ENCODE data around the gene ABLIM2.

Gene ABLIM2

GRCh38 chr4:8135666-8136065, 22.9 kb downstream of the ABLIM2 start:
- no peak for DNase-seq

DNA sequence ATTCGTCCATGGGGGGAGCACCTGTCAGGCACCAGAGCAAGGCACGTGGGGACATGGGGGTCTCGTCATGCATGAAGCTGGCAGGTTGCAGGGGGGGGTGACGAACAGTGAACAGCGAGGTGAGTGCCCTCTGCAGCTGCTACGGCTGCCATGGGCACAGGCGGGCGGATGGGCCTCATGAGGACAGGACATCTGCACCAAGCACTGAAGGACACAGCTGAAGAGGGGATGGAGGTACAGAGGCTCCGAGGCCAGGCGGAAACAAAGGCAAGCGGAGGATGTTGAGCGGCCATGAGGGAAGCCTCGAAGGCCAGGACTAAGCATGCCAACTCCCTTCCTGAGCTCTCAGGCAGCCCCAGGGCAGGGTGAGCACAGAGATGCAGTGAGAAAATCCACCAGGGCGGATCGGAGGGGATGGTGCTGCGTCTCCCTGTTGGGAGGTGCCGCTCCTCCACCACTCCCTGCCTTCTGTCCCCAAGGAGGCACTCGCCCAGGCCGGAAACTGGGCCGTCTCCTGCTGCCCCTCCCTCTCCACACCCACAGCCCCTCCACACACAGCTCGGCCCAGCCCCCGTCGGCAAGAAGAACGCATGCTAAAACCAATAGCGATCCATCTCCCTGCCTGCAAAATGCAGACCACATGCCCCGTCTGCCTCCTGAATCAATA, 24.6 kb downstream of the ABLIM2 start:
- no peak for DNase-seq

DNA sequence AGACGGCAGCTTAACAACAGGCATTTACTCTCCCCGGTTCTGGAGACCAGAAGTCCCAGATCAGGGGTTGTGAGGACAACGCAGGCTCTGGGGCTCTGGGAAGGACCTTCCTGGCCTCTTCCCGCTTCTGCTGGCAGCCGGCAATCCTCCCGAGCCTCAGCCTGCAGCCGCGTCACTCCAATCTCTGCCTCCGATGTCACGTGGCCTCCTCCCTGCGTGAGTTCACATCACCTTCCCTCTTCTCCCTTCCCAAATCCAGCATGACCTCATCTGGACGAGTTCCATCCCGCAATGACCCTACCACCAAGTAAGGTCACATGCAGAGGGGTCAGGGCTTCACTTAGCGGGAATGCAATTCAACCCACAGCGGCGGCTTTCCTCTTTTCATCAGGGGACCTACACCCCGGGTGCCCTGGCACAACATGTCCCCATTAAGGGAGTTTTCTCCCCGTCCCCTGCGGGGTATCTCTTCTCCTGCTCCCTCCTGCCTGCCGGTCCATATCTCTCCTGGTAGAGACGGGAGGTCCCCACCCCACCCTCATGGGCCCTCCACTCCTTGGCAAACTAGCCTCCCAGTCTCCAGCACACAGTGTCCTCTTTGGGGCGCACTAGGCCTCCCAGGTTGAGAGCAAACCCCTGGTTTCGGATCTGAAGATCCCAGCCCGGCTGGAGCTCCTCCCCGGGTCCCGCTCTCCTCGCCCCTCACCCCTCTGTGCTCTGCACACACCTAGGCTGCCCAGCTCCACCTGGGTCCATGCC, 25.5 kb downstream of the ABLIM2 start:
- no peak for DNase-seq

DNA sequence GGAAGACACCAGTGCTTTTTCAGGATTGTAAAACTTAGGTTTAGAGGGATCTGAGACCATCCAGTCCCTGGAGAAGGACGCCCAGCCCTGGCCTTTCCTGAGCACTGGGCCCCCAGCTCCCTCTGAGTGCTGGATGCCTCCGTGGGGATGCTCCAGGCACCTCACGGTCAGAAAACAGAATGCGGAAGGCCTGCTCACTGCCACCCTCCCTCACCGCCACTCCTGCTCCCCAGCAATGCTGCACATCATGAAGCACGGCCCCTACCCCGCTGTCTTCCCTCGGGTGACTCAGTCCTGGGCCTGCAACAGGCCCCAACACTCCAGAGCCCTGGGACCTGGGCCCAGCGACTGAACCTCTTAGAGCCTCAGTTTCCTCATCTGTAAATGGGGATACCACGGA, 26.2 kb downstream of the ABLIM2 start:
- no peak for DNase-seq

DNA sequence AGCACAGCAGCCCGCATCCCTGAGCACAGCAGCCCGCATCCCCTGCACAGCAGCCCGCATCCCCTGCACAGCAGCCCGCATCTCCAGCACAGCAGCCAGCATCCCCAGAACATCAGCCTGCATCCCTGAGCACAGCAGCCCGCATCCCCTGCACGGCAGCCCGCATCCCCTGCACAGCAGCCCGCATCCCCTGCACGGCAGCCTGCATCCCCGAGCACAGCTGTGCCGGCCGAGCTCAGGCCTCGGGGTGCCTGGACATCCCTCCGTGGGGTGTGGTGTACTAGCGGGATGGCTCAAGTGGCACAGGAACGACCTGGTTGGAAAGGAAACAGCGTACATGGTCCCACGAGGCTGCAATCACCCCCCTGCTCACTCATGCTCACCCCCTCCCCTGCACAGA, 26.8 kb downstream of the ABLIM2 start:
- no peak for DNase-seq

GRCh38 chr4:8131210-8131609, 27.4 kb downstream of the ABLIM2 start:
- DNase-seq, result no peak

GRCh38 chr4:8130346-8131066, 28.1 kb downstream of the ABLIM2 start:
- no peak for DNase-seq

DNA sequence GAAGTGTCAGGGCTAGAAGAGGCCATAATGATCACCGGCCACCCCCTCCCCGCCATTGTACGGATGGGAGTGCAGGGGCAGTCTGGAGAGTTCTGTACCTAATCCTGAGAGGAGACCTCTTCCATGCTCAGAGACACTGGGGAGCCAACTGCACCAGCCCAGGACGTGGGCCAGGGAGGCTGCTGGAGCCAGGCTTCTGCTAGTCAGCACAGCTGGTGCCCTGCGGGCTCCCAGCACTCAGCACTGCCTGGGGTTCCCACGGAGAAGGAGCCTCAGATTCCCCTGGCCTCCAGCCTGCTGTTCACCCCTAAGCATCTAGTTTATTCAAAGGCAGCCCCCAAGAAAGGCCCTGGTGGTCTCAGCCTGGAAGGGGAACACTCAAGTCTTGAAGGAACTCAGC, 28.8 kb downstream of the ABLIM2 start:
- DNase-seq, result no peak

- DNase-seq, result no peak
These were observed 29.5 kb downstream of the ABLIM2 start for GRCh38 chr4:8129136-8129535.

DNA sequence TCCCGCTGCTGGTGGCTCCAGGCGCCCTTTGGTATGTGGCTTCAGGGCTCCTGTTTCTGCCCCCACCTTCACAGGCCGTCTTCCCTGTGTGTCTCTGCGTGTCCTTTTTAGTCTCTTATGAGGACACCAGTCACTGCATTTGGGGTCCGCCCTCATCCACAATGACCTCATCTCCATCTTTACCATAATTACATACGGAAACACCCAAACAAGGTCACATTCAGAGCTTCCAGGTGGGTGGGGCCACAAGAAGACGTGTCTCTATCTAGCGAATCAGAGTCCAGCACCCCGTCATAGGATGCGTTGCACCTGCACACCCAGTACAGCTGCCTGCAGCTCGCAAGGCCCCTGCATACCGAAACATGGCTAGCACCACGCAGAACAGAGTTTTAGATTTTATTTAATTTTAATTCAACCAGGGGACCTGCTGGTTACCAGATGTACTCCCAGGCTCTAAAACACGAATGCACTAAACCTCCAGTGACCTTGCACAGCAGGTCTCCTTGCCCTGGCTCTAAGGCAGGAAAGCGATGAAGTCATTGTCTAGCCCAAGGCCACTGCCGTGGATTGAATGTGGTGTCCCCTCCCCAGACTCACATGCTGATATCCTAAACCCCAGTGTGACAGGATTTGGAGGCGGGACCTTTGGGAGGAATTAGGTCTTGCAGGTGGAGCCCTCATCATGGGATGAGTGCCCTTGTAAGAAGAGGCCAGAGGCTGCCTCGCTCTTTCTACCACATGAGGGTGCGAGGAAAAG, 30.3 kb downstream of the ABLIM2 start:
- DNase-seq, result no peak

- no peak for DNase-seq
These were observed 31.4 kb downstream of the ABLIM2 start for GRCh38 chr4:8127051-8127826.

DNA sequence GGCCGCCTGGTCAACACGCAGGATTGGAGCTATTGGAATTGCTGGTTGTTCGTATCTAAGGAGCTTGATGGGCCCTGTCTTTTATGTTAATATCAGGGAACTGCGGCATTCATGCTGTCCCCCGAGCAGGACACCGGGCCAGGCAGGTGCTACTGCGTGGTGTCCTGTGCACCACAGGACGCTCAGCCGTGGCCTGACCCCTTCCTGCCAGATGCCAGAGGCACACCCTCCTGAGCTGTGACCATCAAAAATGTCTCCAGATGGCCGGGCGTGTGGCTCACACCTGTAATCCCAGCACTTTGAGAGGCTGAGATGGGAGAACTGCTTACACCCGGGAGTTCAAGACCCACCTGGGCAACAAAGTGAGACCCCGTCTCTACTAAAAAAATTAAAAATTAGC, 32.1 kb downstream of the ABLIM2 start:
- no peak for DNase-seq

GRCh38 chr4:8125526-8126056, 33.0 kb downstream of the ABLIM2 start:
- DNase-seq, result no peak

DNA sequence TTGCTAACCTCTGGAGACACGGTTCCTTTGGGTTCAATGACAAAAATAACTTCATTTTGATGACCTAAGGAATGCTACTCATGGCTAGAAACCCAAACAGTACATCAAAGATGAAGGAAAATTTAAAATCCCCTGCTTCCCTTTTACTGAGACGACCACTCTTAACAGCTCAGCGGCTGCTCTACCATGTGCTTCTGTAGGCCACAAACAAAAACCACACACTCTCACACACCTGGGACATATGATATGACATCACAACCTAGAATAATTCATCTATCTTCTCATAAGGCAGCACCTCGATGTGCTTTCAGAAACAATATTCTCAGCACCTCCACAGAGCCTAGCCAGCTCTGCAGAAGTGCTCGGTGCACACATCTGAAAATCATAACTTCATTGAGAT, 34.7 kb downstream of the ABLIM2 start:
- no peak for DNase-seq

DNA sequence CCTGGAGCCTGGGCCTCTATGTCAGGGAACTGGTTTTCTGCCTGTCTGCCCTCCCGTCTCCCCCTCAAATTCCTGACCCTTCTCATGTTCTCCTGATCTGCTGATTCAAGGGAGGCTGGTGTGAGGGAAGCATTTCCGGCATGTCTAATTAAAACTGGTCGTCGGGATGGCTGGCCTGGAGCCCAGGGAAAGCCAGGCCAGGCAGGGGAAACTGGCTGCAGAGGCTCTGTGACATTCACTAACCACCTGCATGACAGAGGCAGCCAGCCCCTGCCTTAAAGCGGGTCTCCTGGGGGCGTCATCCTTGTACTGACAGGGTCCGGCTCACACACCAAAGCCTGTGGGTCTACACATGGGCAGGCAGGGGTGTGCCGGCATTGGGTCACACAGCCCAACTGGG, 35.2 kb downstream of the ABLIM2 start:
- DNase-seq, result no peak

GRCh38 chr4:8122746-8123145, 35.9 kb downstream of the ABLIM2 start:
- DNase-seq, result no peak

GRCh38 chr4:8121292-8122015, 37.2 kb downstream of the ABLIM2 start:
- no peak for DNase-seq

DNA sequence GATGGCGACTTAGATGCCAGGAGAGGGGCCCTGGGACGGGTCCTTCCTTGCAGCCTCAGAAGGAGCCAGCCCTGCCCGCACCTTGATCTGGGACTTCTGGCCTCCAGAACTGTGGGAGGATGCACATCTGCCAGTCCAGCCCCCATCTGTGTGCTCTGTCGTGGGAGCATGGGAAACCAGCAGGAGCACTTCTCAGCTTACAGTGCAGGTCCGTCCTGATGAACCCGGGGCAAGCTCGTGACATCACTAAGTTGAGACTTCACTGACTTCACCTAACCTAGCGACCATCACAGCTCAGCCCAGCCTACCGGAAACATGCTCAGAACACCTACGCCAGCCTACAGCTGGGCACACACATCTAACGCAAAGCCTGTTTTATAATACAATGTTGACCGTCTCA, 38.1 kb downstream of the ABLIM2 start:
- DNase-seq, result peak; percentile 31

DNA sequence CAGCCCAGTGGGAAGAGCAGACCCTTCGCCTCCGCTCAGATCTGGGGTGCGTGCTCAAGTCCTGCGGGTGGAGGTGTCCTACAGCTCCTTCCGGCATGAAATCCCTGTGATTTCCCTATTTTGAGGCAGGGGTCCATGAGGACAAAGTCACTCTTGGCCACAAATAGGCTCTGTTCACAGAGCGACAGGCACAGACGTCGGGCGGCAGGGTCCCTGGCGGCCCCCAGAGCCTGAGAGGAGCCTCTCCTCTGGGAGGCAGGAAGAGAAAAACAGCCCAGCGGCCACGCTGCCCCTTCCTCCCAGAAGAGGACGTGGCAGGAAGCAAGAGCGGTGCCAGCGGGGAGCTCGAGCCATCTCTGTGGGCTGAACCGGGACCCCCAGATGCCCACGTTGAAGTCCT, 38.7 kb downstream of the ABLIM2 start:
- DNase-seq, result no peak

DNA sequence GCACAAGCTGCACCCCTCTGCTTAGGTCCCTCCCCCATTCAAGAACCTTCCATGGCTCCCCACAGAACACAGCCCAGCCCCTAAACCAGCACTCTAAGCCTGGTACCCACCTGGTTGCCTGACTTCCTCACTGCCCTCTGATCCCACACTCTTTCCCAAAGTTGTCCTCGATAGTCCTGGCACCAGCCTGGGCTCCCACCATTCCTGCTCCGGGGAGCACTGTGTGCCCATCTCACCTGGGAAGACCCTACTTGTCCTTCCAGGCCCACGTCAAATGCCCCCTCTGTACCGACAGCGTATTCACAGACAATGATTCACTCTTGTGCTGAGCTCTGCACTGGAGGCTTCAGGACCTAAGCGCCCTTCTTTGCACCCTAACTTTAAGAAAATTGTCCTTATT, 40.1 kb downstream of the ABLIM2 start:
- no peak for DNase-seq

DNA sequence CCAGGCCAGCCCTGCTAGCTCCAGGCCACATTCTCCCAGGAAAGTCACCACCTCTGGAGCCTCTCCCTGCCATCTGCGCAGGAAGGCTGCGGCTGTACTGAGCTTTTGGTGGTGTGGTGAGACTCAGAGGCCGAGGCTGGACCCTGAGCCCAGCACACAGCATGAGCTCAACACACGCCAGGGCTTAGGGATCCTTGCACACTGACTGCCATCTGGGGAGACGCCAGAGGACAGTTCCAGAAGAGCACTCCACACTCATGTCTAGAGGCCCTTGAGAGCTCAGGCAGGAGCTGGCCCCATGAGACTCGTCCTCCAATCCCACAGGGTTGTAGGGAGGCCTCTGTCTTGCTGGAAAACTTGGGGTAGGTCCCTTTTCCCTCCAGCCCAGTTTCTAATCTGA, 40.6 kb downstream of the ABLIM2 start:
- no peak for DNase-seq

DNA sequence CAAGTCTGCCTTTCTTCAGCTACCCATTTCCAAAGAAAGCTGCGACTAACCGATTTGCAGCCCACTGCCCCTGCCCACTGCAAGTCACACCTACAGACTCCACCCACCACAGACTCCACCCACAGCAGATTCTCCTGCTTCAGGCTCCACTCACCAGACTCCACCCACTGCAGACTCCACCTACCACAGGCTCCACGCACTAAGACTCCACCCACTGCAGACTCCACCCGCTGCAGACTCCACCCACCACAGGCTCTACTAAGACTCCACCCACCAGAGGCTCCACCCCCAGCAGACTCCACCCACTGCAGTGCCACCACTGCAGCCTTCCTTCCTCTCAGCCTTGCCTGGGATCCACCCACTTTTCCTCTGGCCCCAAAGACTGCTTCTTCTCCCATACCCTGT, 41.3 kb downstream of the ABLIM2 start:
- DNase-seq, result no peak

Data from DMS 273 treated with DMSO at 0.1 percent for 48 hours (cell line).